NAMALWA (cell line): ENCODE measurements around the gene SLC39A1.

Experiments
- DNase-seq: peaks from one replicate; pipeline ENCODE4 v3.0.0-alpha.2; 2015; ENCODE audit warnings: low spot score

SLC39A1 gene

GRCh38 chr1:153953859-153954365 lies 9.4 kb downstream of the SLC39A1 start:
- DNase-seq = no peak

GRCh38 chr1:153951801-153952200 lies 11.5 kb downstream of the SLC39A1 start:
- DNase-seq = no peak

- no peak for DNase-seq
These were observed 12.2 kb downstream of the SLC39A1 start for GRCh38 chr1:153951183-153951582.

GRCh38 chr1:153946622-153947241 lies 16.6 kb downstream of the SLC39A1 start, which contains the start of gene DENND4B:
DENND4B (minus strand) TSS chr1:153946718; CDS start chr1:153944374, 2,344 bp downstream.
- DNase-seq = peak; percentile 93

GRCh38 chr1:153945795-153946621 lies 17.3 kb downstream of the SLC39A1 start:
- DNase-seq = peak; percentile 98

GRCh38 chr1:153945131-153945794 lies 18.1 kb downstream of the SLC39A1 start:
- peak; percentile 90 for DNase-seq

GRCh38 chr1:153944827-153945117 lies 18.6 kb downstream of the SLC39A1 start:
- DNase-seq = no peak

- peak; percentile 60 for DNase-seq
These were observed 19.1 kb downstream of the SLC39A1 start for GRCh38 chr1:153944005-153944826.

- no peak for DNase-seq
These were observed 20.4 kb downstream of the SLC39A1 start for GRCh38 chr1:153942766-153943549.

GRCh38 chr1:153941826-153942725 lies 21.3 kb downstream of the SLC39A1 start:
- DNase-seq = no peak

- DNase-seq = no peak
These were observed 22.6 kb downstream of the SLC39A1 start for GRCh38 chr1:153940756-153941155.

- no peak for DNase-seq
These were observed 23.9 kb downstream of the SLC39A1 start for GRCh38 chr1:153939476-153939875.

GRCh38 chr1:153938996-153939395 lies 24.3 kb downstream of the SLC39A1 start:
- no peak for DNase-seq

- DNase-seq = no peak
These were observed 26.0 kb downstream of the SLC39A1 start for GRCh38 chr1:153937331-153937730.

GRCh38 chr1:153936011-153936802 lies 27.1 kb downstream of the SLC39A1 start:
- no peak for DNase-seq

GRCh38 chr1:153934746-153935145 lies 28.6 kb downstream of the SLC39A1 start:
- DNase-seq = no peak

- no peak for DNase-seq
These were observed 29.4 kb downstream of the SLC39A1 start for GRCh38 chr1:153933955-153934354.

- DNase-seq = no peak
These were observed 29.9 kb downstream of the SLC39A1 start for GRCh38 chr1:153933430-153933829.
